Neural progenitor cell (in vitro differentiated cells): ENCODE results near the gene TCF4.

ENCODE experiments used
- CTCF ChIP-seq: fragments of 200-600 bp; sonication (generic); IDR thresholded peaks from 2 replicates; pipeline ENCODE4 v1.5.1; 2017; ENCODE audit warnings: antibody characterized with exemption, mild to moderate bottlenecking
- EZH2 ChIP-seq: fragments of 200-600 bp; sonication (generic); IDR thresholded peaks from 2 replicates; pipeline ENCODE4 v1.6.1; 2017; ENCODE audit warnings: antibody characterized with exemption, mild to moderate bottlenecking, moderate library complexity

GRCh38 chr18:55585920-55586561, 2.0 kb downstream of the TCF4 start:
- TF ChIP-seq CTCF (no peak), EZH2 (no peak)
